OCI-LY3 (cell line): Measurements from ENCODE around the gene CFAP47.

ENCODE experiments used
- H2AFZ ChIP-seq: fragments of 200-600, 300-600 bp; shearing (Covaris generic); 2 replicates; pipeline ENCODE4 v1.6.0; 2014; ENCODE audit warnings: antibody characterized with exemption, low read depth, low read length
- H3K27ac ChIP-seq: fragments of 200-600, 300-600 bp; sonication (generic); 2 replicates; pipeline ENCODE4 v1.5.1; 2014; ENCODE audit warnings: mild to moderate bottlenecking, low read length, moderate library complexity, mixed read lengths
- H3K27me3 ChIP-seq: fragments of 200-600, 300-600 bp; sonication (generic); 2 replicates; pipeline ENCODE4 v1.6.1; 2014; ENCODE audit warnings: low read depth, low read length, mixed read lengths
- H3K36me3 ChIP-seq: fragments of 200-600, 300-600 bp; sonication (generic); replicated peaks from 2 replicates; pipeline ENCODE3; 2014; ENCODE audit warnings: low read depth, low read length, mixed read lengths
- H3K4me1 ChIP-seq: fragments of 300-600, 200-600 bp; sonication (generic); 2 replicates; pipeline ENCODE4 v1.6.1; 2014; ENCODE audit warnings: low read length, mixed read lengths
- H3K4me2 ChIP-seq: fragments of 200-600, 300-600 bp; sonication (generic); 2 replicates; pipeline ENCODE4 v1.6.1; 2014; ENCODE audit warnings: low read length, mixed read lengths
- H3K4me3 ChIP-seq: fragments of 300-600, 200-600 bp; sonication (generic); 2 replicates; pipeline ENCODE4 v1.5.1; 2014; ENCODE audit warnings: antibody characterized with exemption, mild to moderate bottlenecking, low read length, moderate library complexity
- H3K79me2 ChIP-seq: fragments of 300-600, 200-600 bp; shearing (Covaris generic); 2 replicates; pipeline ENCODE4 v1.6.1; 2014; ENCODE audit warnings: mild to moderate bottlenecking, low read length, mixed read lengths
- H3K9ac ChIP-seq: fragments of 300-600, 200-600 bp; shearing (Covaris generic); 2 replicates; pipeline ENCODE4 v1.6.0; 2014; ENCODE audit warnings: mild to moderate bottlenecking, low read length, moderate library complexity
- H3K9me3 ChIP-seq: fragments of 200-600, 300-600 bp; shearing (Covaris generic); 2 replicates; pipeline ENCODE4 v1.6.1; 2014; ENCODE audit warnings: low read length, mixed read lengths; ENCODE audit not compliant: insufficient read depth
- H4K20me1 ChIP-seq: fragments of 200-600, 300-600 bp; sonication (generic); 2 replicates; pipeline ENCODE4 v1.6.1; 2016; ENCODE audit warnings: low read length, mixed read lengths; ENCODE audit not compliant: insufficient read depth
- CTCF ChIP-seq: fragments of 200-600, 300-600 bp; sonication (generic); IDR thresholded peaks from 2 replicates; pipeline ENCODE4 v1.5.1; 2014; ENCODE audit warnings: antibody characterized with exemption, low read length, low read depth
- EZH2phosphoT487 ChIP-seq: fragments of 200-600 bp; shearing (Covaris generic); IDR thresholded peaks from 2 replicates; pipeline ENCODE4 v1.6.1; 2018; ENCODE audit warnings: antibody characterized with exemption, mixed run types, low read depth

CFAP47 gene

DNA sequence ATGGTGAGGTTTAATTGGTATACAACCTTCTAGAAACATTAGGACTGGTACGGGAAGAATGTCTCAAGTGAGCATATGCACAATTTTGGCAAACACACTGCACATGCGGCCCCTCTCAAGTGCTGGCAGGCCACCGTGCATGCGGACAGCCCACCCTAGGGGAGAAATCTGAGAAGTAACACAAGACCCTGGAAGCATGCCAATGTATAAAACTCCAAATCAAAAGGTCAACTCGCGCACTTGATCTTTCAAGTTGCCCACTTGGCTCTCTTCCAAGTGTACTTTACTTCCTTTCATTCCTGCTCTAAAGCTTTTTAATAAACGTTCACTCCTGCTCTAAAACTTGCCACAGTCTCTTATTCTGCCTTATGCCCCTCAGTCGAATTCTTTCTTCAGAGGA lies 488.3 kb downstream of the CFAP47 start:
- no peaks in the 10 kb centered on the region for H3K27me3 ChIP-seq
- H3K9ac ChIP-seq, result no peak overlapping the region
- no peaks in the 10 kb centered on the region for H3K9me3 ChIP-seq
- no peak overlapping the region for H3K4me2 ChIP-seq
- no peak overlapping the region for H3K27ac ChIP-seq
- H3K4me3 ChIP-seq, result no peak overlapping the region
- no peak for TF ChIP-seq EZH2phosphoT487
- no peak for TF ChIP-seq CTCF
- H3K4me1 ChIP-seq, result no peaks in the 10 kb centered on the region
- H4K20me1 ChIP-seq, result no peaks in the 10 kb centered on the region
- no peaks in the 10 kb centered on the region for H3K36me3 ChIP-seq
- H3K79me2 ChIP-seq, result no peaks in the 10 kb centered on the region
- H2AFZ ChIP-seq, result no peak overlapping the region

- Histone ChIP-seq H3K9me3 (no peaks in the 10 kb centered on the region), H3K79me2 (no peaks in the 10 kb centered on the region), H3K4me2 (no peak overlapping the region), H3K4me3 (no peak overlapping the region), H3K36me3 (no peaks in the 10 kb centered on the region), H3K9ac (no peak overlapping the region), H3K27me3 (no peaks in the 10 kb centered on the region), H4K20me1 (no peaks in the 10 kb centered on the region), H2AFZ (no peak overlapping the region), H3K27ac (no peak overlapping the region), H3K4me1 (no peaks in the 10 kb centered on the region)
- TF ChIP-seq CTCF, result no peak
- no peak for TF ChIP-seq EZH2phosphoT487
Observed at GRCh38 chrX:36414056-36414455, 494.5 kb downstream of the CFAP47 start.

- Histone ChIP-seq H3K79me2 (no peaks in the 10 kb centered on the region), H2AFZ (no peak overlapping the region), H3K36me3 (no peaks in the 10 kb centered on the region), H3K4me1 (peaks cover 8% of the 10 kb centered on the region; the same call in 1 of the 2 replicates), H3K9me3 (no peaks in the 10 kb centered on the region), H3K27ac (no peak overlapping the region), H3K9ac (no peak overlapping the region), H3K4me3 (no peak overlapping the region), H3K4me2 (no peak overlapping the region), H4K20me1 (no peaks in the 10 kb centered on the region), H3K27me3 (no peaks in the 10 kb centered on the region)
- no peak for TF ChIP-seq CTCF
- no peak for TF ChIP-seq EZH2phosphoT487
Observed at GRCh38 chrX:36422368-36422767, 502.8 kb downstream of the CFAP47 start.

- Histone ChIP-seq H3K9ac (no peak overlapping the region), H3K36me3 (no peaks in the 10 kb centered on the region), H3K79me2 (no peaks in the 10 kb centered on the region), H3K4me3 (no peak overlapping the region), H3K4me1 (no peaks in the 10 kb centered on the region), H3K9me3 (no peaks in the 10 kb centered on the region), H3K27ac (no peak overlapping the region), H3K27me3 (no peaks in the 10 kb centered on the region), H3K4me2 (no peak overlapping the region), H2AFZ (no peak overlapping the region), H4K20me1 (no peaks in the 10 kb centered on the region)
- TF ChIP-seq EZH2phosphoT487 (no peak), CTCF (no peak)
Observed at GRCh38 chrX:36431819-36432218, 512.3 kb downstream of the CFAP47 start.
